GM21390 (cell line): Measurements from ENCODE around the gene RAB11FIP4.

Source experiments
- ATAC-seq: cut with Tn5 transposase; IDR thresholded peaks from one replicate; pipeline ENCODE4 v1.9.1; 2021; ENCODE audit not compliant: unreplicated experiment

The RAB11FIP4 gene

GRCh38 chr17:31495022-31495885 lies 103.8 kb downstream of the RAB11FIP4 start:
- no peak for ATAC-seq

GRCh38 chr17:31496097-31496496 lies 104.6 kb downstream of the RAB11FIP4 start:
- no peak for ATAC-seq

GRCh38 chr17:31496601-31497000 lies 105.1 kb downstream of the RAB11FIP4 start:
- ATAC-seq = no peak

- ATAC-seq = no peak
These were observed 106.0 kb downstream of the RAB11FIP4 start for GRCh38 chr17:31497431-31497830.

- ATAC-seq = no peak
These were observed 106.7 kb downstream of the RAB11FIP4 start for GRCh38 chr17:31497994-31498826.

- ATAC-seq = no peak
These were observed 108.5 kb downstream of the RAB11FIP4 start for GRCh38 chr17:31499771-31500554.

GRCh38 chr17:31506517-31506916 lies 115.0 kb downstream of the RAB11FIP4 start:
- ATAC-seq = no peak

GRCh38 chr17:31508288-31509094 lies 117.0 kb downstream of the RAB11FIP4 start:
- ATAC-seq = peak; percentile 75

- peak; percentile 22 for ATAC-seq
These were observed 117.8 kb downstream of the RAB11FIP4 start for GRCh38 chr17:31509095-31509804.

- no peak for ATAC-seq
These were observed 118.3 kb downstream of the RAB11FIP4 start for GRCh38 chr17:31509805-31510177.

- no peak for ATAC-seq
These were observed 119.1 kb downstream of the RAB11FIP4 start for GRCh38 chr17:31510308-31511194.

GRCh38 chr17:31511195-31511578 lies 119.7 kb downstream of the RAB11FIP4 start:
- ATAC-seq = no peak

GRCh38 chr17:31511580-31511979 lies 120.1 kb downstream of the RAB11FIP4 start:
- ATAC-seq = no peak

GRCh38 chr17:31512104-31512740 lies 120.7 kb downstream of the RAB11FIP4 start:
- no peak for ATAC-seq

GRCh38 chr17:31512796-31513195 lies 121.3 kb downstream of the RAB11FIP4 start:
- ATAC-seq = no peak

- ATAC-seq = no peak
These were observed 122.4 kb downstream of the RAB11FIP4 start for GRCh38 chr17:31513731-31514427.

- ATAC-seq = no peak
These were observed 123.8 kb downstream of the RAB11FIP4 start for GRCh38 chr17:31515267-31515666.

- no peak for ATAC-seq
These were observed 126.0 kb downstream of the RAB11FIP4 start for GRCh38 chr17:31517524-31517923.
